Mesendoderm (in vitro differentiated cells): ENCODE data around the gene FAM135A.
"Not testable (repeated sequence)": the region's sequence is repeated elsewhere in the genome, so short reads cannot be mapped to it uniquely, and the experiment has no call there.

Experiments used
- DNase-seq: peaks from one replicate; pipeline ENCODE4 v3.0.0; 2013
- H2AK5ac ChIP-seq: 2 replicates; pipeline ENCODE4 v1.6.1; 2013; ENCODE audit warnings: low read length, inconsistent platforms
- H2BK120ac ChIP-seq: 2 replicates; pipeline ENCODE4 v1.6.1; 2013; ENCODE audit warnings: low read depth, mild to moderate bottlenecking, low read length, moderate library complexity, mixed read lengths
- H2BK15ac ChIP-seq: replicated peaks from 2 replicates; pipeline ENCODE4 v1.6.1; 2013; ENCODE audit warnings: low read depth, mild to moderate bottlenecking, moderate library complexity
- H2BK5ac ChIP-seq: 2 replicates; pipeline ENCODE4 v1.6.1; 2013; ENCODE audit warnings: low read length, inconsistent platforms
- H3K18ac ChIP-seq: 2 replicates; pipeline ENCODE4 v1.6.1; 2013; ENCODE audit warnings: mild to moderate bottlenecking, low read length, mixed read lengths
- H3K23ac ChIP-seq: one replicate; pipeline ENCODE4 v1.6.1; 2013; ENCODE audit warnings: low read length
- H3K27ac ChIP-seq: 2 replicates; pipeline ENCODE4 v1.5.1; 2013; ENCODE audit warnings: low read depth, mild to moderate bottlenecking, inconsistent platforms, low read length, moderate library complexity
- H3K27me3 ChIP-seq: 2 replicates; pipeline ENCODE4 v1.6.1; 2013; ENCODE audit warnings: low read length, control low read depth, mild to moderate bottlenecking, inconsistent platforms; ENCODE audit not compliant: insufficient read depth, poor library complexity
- H3K36me3 ChIP-seq: 2 replicates; pipeline ENCODE4 v1.6.1; 2013; ENCODE audit warnings: low read length, inconsistent platforms; ENCODE audit not compliant: control insufficient read depth, insufficient read depth
- H3K4ac ChIP-seq: one replicate; pipeline ENCODE4 v1.6.1; 2013; ENCODE audit warnings: low read depth, mild to moderate bottlenecking, low read length, moderate library complexity
- H3K4me1 ChIP-seq: 2 replicates; pipeline ENCODE4 v1.6.1; 2013; ENCODE audit warnings: low read depth, low read length, inconsistent platforms; ENCODE audit not compliant: control insufficient read depth
- H3K4me2 ChIP-seq: 2 replicates; pipeline ENCODE4 v1.6.1; 2013; ENCODE audit warnings: low read length
- H3K4me3 ChIP-seq: 2 replicates; pipeline ENCODE4 v1.5.1; 2013; ENCODE audit warnings: mild to moderate bottlenecking, low read length
- H3K56ac ChIP-seq: one replicate; pipeline ENCODE4 v1.6.1; 2013; ENCODE audit warnings: low read length
- H3K79me1 ChIP-seq: 2 replicates; pipeline ENCODE4 v1.6.1; 2013; ENCODE audit warnings: low read length, inconsistent platforms
- H3K79me2 ChIP-seq: 2 replicates; pipeline ENCODE4 v1.6.1; 2013; ENCODE audit warnings: mild to moderate bottlenecking, low read length; ENCODE audit not compliant: control insufficient read depth, insufficient read depth
- H3K9ac ChIP-seq: 2 replicates; pipeline ENCODE4 v1.6.1; 2013; ENCODE audit warnings: low read length, inconsistent platforms
- H4K5ac ChIP-seq: one replicate; pipeline ENCODE4 v1.6.1; 2013; ENCODE audit warnings: low read length
- H4K8ac ChIP-seq: one replicate; pipeline ENCODE4 v1.6.1; 2013; ENCODE audit warnings: low read depth, mild to moderate bottlenecking, control low read depth, low read length, moderate library complexity
- WGBS: extraction: QIAGEN DNeasy Blood & Tissue Kit; methylation state at CpG from one replicate; pipeline ENCODE4 v1.1.7; 2013; ENCODE audit warnings: low lambda C conversion rate, missing lambda C conversion rate; ENCODE audit not compliant: insufficient coverage; ENCODE audit errors: extremely low coverage; 5-methylcytosine and 5-hydroxymethylcytosine counted together

Gene FAM135A

DNA sequence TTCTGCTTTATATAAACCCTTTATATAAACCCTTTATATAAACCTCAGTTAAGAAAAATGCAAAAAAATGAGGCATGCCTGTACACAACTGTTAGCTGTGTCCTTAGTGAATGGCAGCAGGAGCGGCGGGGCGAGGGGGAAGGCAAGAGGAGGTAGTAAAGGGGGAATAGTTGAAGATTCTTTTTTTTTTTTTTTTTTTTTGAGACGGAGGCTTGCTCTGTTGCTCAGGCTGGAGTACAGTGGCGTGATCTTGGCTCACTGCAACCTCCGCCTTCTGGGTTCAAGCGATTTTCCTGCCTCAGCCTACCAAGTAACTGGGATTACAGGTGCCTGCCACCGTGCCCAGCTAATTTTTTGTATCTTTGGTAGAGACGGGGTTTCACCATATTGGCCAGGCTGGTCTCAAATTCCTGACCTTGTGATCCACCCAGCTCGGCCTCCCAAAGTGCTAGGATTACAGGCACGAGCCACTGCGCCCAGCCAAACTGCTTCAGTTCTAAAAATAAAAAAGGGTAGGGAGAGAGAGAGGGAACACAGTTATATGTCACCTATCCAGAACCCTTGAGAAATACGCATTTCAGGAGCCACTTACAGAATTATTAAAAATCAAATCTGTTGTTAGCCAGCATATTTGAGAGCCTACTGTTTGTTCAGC is 139.1 kb downstream of the FAM135A start:
- H3K27me3 ChIP-seq, H3K23ac ChIP-seq, H4K5ac ChIP-seq, H3K56ac ChIP-seq, H3K27ac ChIP-seq, H3K4me2 ChIP-seq, H2BK120ac ChIP-seq, H2AK5ac ChIP-seq, H3K79me1 ChIP-seq, H3K4me3 ChIP-seq, H3K18ac ChIP-seq, H2BK15ac ChIP-seq, H3K36me3 ChIP-seq, H3K4ac ChIP-seq, H3K4me1 ChIP-seq, H3K79me2 ChIP-seq, DNase-seq, H2BK5ac ChIP-seq, H4K8ac ChIP-seq, H3K9ac ChIP-seq: not testable (repeated sequence)
- WGBS: no CpG with 5 or more reads among the region's 13 CpGs

DNA sequence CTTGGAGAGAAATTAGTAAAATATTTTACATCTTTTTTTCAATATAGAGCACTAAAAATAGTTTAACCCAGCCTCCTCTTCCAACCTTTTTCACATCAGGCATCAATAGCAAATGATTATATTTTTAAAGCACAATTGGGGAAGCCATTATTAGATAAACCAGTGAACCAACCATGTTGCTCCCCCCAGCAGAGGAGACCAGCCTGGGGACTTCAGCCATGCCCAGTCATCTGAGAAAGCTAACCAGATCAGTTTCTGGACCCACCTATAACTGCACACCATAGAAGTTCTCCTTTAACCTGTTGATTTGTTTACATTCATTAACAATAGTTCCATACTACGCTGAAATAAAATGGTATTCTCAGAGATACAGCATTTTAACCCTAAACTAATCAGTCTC is 139.7 kb downstream of the FAM135A start:
- Histone ChIP-seq H3K18ac (no peak overlapping the region), H3K27me3 (no peaks in the 10 kb centered on the region), H3K4me2 (no peak overlapping the region), H3K79me1 (no peaks in the 10 kb centered on the region), H3K4me3 (no peak overlapping the region), H3K79me2 (no peaks in the 10 kb centered on the region), H3K4ac (no peak overlapping the region), H4K5ac (no peak overlapping the region), H3K23ac (no peak overlapping the region), H3K56ac (no peak overlapping the region), H3K27ac (no peak overlapping the region), H3K9ac (no peak overlapping the region), H4K8ac (no peak overlapping the region), H2AK5ac (no peak overlapping the region), H2BK120ac (no peak overlapping the region), H3K4me1 (no peaks in the 10 kb centered on the region), H3K36me3 (no peaks in the 10 kb centered on the region), H2BK15ac (no peak overlapping the region), H2BK5ac (no peak overlapping the region)
- WGBS: no CpG with 5 or more reads among the region's 1 CpG
- DNase-seq: no peak

DNA sequence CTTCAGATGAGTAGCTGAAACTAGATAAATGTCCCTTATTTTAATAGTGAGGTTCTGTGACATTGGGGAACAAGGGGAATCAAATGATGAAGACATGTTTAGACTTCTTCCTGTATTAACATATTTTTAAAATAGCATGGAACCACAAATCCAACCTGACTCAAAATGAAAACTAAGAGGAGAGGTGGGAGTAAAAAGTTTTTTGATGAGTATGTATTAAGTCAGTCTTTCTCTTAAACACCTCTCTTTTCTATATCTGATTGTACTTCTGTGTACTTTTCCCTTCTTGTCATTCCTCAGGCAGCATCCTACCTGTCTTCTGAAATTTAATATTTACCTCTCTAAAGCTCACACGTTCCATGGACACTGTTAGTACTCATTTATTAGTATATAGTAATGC is 144.7 kb downstream of the FAM135A start:
- Histone ChIP-seq H3K79me1 (no peaks in the 10 kb centered on the region), H3K56ac (no peak overlapping the region), H3K4me3 (no peak overlapping the region), H4K5ac (no peak overlapping the region), H4K8ac (no peak overlapping the region), H3K36me3 (no peaks in the 10 kb centered on the region), H3K27ac (no peak overlapping the region), H3K4me2 (no peak overlapping the region), H3K4me1 (no peaks in the 10 kb centered on the region), H2BK15ac (no peak overlapping the region), H3K9ac (no peak overlapping the region), H3K4ac (no peak overlapping the region), H3K18ac (no peak overlapping the region), H3K79me2 (no peaks in the 10 kb centered on the region), H3K23ac (no peak overlapping the region), H3K27me3 (no peaks in the 10 kb centered on the region), H2BK120ac (no peak overlapping the region), H2AK5ac (no peak overlapping the region), H2BK5ac (no peak overlapping the region)
- WGBS: no CpG with 5 or more reads among the region's 1 CpG
- DNase-seq: no peak

DNA sequence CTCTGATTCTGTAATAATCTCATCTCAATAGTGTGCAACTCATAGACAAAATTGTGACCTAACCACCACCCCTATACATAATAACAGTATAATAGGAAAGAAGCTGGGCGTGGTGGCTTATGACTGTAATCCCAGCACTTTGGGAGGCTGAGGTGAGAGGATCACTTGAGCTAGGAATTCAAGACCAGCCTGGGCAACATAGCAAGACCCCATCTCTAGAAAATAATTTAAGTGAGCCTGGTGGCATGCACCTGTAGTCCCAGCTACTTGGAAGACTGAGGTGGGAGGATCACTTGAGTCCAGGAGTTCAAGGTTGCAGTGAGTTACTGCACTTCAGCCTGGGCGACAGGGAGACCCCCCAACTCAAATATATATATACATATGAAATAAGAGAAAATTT is 149.1 kb downstream of the FAM135A start:
- H4K5ac ChIP-seq, H3K36me3 ChIP-seq, H3K4ac ChIP-seq, H3K9ac ChIP-seq, H3K27me3 ChIP-seq, H3K23ac ChIP-seq, H3K79me1 ChIP-seq, H3K4me3 ChIP-seq, H3K4me2 ChIP-seq, H2BK5ac ChIP-seq, H2BK120ac ChIP-seq, DNase-seq, H3K56ac ChIP-seq, H3K79me2 ChIP-seq, H3K18ac ChIP-seq, H2BK15ac ChIP-seq, H2AK5ac ChIP-seq, H4K8ac ChIP-seq, H3K27ac ChIP-seq, H3K4me1 ChIP-seq: not testable (repeated sequence)
- no CpG with 5 or more reads among the region's 2 CpGs for WGBS

DNA sequence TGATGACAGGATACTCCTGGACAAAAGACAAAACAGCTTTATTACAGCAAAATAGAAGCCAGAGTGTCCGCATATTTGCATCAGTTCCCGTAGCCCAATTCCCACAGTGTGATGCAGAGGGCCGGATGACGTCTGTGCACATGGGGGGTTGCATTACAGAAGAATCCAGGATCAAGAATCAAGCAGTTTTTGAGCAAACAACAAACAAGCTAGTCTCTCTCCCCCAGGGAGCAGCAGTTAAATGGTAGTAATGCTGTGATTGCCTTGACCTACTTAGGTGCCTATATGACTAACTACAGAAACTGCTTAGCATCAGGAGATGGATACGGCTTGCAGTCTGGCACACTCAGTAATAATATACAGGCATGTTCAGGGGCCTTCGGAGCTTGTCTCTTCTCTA is 150.2 kb downstream of the FAM135A start:
- no peak overlapping the region for H4K5ac ChIP-seq

DNA sequence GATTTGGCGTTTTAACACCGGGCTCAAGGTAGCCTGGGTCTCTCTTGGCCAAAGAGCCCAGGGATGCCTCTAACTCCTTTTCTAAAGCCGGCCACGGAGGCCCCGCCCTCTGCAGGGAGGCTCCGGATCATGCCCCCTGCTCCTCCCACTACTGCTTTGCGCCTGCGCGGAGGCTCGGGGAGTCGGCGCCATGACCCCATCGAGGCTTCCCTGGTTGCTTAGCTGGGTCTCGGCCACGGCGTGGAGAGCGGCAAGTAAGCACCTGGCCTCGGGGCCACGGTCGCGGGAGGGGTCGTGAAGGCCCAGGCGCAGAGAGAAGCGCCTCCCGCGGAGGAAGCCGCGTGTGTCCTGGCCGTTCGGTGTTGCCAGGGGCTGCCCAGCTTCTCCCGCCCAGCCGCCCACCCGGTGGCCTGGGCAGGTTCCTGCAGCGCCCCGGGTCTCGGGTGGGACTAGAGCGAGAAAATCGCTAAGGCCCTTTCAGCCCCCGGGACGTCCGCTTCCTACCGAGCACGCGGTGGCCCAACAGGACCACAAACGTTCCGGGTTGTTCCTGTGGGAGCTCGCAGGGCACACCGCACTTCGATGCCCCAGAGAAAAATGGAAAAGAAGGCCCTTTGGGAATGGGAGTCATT is 153.6 kb downstream of the FAM135A start, which contains the start of gene SDHAF4:
SDHAF4 (plus strand) TSS at position 180 of the 632 bp plus-strand sequence; CDS start at position 191, 11 bp downstream.
- Histone ChIP-seq H4K8ac (peak within 1 kb of the TSS; percentile 16), H2BK5ac (no peak within 1 kb of the TSS), H3K79me2 (no peaks in the 10 kb centered on the region), H3K9ac (peak within 1 kb of the TSS; percentile 77), H3K18ac (peak within 1 kb of the TSS; percentile 82), H2BK120ac (no peak within 1 kb of the TSS), H2AK5ac (no peak within 1 kb of the TSS), H3K36me3 (no peaks in the 10 kb centered on the region), H3K23ac (no peak within 1 kb of the TSS), H3K4me1 (peaks cover 2% of the 10 kb centered on the region), H3K4ac (peak within 1 kb of the TSS; percentile 28), H3K4me3 (peak within 1 kb of the TSS; percentile 31), H3K79me1 (no peaks in the 10 kb centered on the region), H4K5ac (no peak within 1 kb of the TSS), H3K4me2 (peak within 1 kb of the TSS; percentile 13), H3K27me3 (no peaks in the 10 kb centered on the region), H2BK15ac (no peak within 1 kb of the TSS), H3K56ac (peak within 1 kb of the TSS; percentile 90), H3K27ac (peak within 1 kb of the TSS; percentile 32)
- no CpG with 5 or more reads among the region's 49 CpGs for WGBS
- DNase-seq: peak; percentile 93

More for the DNA sequence above, 150.2 kb downstream of the FAM135A start:
- Histone ChIP-seq H4K8ac (no peak overlapping the region), H2BK15ac (no peak overlapping the region), H2BK120ac (no peak overlapping the region), H3K36me3 (no peaks in the 10 kb centered on the region), H3K79me1 (no peaks in the 10 kb centered on the region), H3K79me2 (no peaks in the 10 kb centered on the region), H3K27me3 (no peaks in the 10 kb centered on the region), H3K4me3 (no peak overlapping the region), H2BK5ac (no peak overlapping the region), H3K56ac (no peak overlapping the region), H3K9ac (no peak overlapping the region), H3K4ac (no peak overlapping the region), H3K4me1 (peaks cover 2% of the 10 kb centered on the region), H3K4me2 (no peak overlapping the region), H2AK5ac (no peak overlapping the region), H3K23ac (no peak overlapping the region), H3K18ac (no peak overlapping the region), H3K27ac (no peak overlapping the region)
- no CpG with 5 or more reads among the region's 6 CpGs for WGBS
- DNase-seq: no peak
